ENCODE results near the gene FAM135A.
A peak's percentile ranks its signal among the peaks of the same experiment; 100 is the strongest.

Gene FAM135A

DNA sequence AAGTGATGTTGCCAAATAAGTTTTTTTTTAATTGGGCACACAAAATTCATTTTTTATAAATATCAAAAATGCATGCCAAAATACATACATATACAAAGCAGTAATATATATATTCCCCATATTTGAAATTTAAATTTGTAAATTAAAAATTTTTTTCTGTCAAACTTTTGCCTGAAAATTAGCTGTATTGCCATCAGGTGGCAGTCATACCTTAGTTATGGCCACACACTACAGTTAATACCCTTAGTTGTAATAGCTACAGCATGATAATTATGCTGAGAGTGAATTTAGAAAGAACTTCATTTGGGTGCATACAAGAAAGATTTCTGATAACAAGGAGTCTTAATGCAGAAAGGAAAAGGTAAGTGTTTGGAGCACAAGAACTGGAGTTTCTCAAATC, 107.3 kb downstream of the FAM135A start:
- H3K4me3 ChIP-seq (replicated peaks; ENCODE audit: low read depth, low read length) = no peak overlapping the region
- TF ChIP-seq, protein P1, sequence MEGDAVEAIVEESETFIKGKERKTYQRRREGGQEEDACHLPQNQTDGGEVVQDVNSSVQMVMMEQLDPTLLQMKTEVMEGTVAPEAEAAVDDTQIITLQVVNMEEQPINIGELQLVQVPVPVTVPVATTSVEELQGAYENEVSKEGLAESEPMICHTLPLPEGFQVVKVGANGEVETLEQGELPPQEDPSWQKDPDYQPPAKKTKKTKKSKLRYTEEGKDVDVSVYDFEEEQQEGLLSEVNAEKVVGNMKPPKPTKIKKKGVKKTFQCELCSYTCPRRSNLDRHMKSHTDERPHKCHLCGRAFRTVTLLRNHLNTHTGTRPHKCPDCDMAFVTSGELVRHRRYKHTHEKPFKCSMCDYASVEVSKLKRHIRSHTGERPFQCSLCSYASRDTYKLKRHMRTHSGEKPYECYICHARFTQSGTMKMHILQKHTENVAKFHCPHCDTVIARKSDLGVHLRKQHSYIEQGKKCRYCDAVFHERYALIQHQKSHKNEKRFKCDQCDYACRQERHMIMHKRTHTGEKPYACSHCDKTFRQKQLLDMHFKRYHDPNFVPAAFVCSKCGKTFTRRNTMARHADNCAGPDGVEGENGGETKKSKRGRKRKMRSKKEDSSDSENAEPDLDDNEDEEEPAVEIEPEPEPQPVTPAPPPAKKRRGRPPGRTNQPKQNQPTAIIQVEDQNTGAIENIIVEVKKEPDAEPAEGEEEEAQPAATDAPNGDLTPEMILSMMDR (IDR thresholded peaks at IDR 0.05; ENCODE audit: low read depth, low read length, missing control alignments) = peak; percentile 16
- DNase-seq (ENCODE audit: extremely low read depth, low read depth) = no peak

DNA sequence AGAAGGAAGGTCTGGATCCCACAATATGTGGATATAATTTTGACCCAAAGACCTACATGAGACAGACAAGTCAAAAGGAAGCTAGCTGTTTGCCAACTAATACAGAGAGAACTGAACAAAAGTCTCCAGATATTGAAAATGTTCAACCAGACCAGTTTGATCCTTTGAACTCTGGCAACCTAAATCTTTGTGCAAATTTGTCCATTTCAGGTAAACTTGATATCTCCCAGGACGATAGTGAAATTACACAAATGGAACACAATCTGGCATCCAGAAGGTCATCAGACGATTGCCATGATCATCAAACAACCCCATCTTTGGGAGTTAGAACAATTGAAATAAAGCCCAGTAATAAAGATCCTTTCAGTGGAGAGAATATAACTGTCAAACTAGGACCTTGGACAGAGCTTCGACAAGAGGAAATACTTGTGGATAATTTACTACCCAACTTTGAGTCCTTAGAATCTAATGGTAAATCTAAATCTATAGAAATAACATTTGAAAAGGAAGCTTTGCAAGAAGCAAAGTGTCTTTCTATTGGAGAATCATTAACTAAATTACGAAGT, 111.5 kb downstream of the FAM135A start:
- DNase-seq (ENCODE audit: extremely low read depth, low read depth) = no peak
- TF ChIP-seq, protein P1 (IDR thresholded peaks at IDR 0.05; ENCODE audit: low read depth, low read length, missing control alignments) = no peak
- H3K4me3 ChIP-seq (replicated peaks; ENCODE audit: low read depth, low read length) = no peak overlapping the region

DNA sequence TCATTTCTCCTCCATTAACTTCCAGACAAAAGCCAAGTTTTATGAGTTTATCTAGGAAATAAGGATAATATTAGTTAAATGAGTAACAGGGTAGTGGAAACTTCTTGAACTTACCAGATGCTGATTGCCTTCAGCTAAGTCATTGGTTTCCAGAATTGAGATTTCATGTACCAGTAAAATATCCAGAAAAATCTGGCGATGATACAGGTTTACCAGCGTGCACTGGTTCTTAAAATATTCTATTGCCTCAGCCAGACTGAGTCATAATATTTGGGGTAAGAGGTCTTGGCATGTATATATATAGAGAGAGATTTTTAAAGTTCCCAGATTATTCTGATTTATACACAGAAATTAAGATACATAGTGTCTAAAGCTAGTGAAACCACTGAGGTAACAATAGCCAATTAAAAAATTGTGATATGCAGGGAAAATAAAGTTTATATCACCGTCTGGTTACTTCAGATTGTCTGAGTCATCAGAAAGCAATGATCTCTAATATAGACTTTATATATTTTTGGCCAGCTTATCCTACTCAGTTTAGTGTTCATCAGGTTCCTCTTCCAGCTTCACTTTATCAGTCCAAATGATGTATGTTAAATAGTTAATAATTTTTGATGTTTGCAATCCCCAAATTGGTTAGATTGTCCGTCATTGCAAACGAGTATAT, 113.9 kb downstream of the FAM135A start:
- TF ChIP-seq, protein P1 (IDR thresholded peaks at IDR 0.05; ENCODE audit: low read depth, low read length, missing control alignments) = no peak
- DNase-seq (ENCODE audit: extremely low read depth, low read depth) = no peak
- no peak overlapping the region for H3K4me3 ChIP-seq (replicated peaks; ENCODE audit: low read depth, low read length)

DNA sequence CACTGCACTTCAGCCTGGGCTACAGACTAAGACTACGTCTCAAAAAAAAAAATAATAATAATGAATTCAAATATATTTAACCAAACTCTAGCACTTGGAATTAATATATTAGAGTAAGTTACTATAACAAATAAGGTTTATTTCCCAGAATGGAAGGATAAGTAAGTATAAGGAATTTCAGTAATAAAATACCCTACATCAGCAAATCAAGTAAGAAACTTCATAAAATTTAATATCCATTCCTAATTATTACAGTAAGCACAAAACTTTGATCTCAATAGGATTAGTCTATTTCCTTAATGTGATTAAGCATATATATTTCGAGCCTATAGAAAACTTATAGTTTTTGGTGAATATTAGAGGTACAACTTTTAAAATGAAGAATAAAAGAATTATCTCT, 116.7 kb downstream of the FAM135A start:
- TF ChIP-seq, protein P1 (IDR thresholded peaks at IDR 0.05; ENCODE audit: low read depth, low read length, missing control alignments) = no peak
- no peak for DNase-seq (ENCODE audit: extremely low read depth, low read depth)
- H3K4me3 ChIP-seq (replicated peaks; ENCODE audit: low read depth, low read length) = no peak overlapping the region

DNA sequence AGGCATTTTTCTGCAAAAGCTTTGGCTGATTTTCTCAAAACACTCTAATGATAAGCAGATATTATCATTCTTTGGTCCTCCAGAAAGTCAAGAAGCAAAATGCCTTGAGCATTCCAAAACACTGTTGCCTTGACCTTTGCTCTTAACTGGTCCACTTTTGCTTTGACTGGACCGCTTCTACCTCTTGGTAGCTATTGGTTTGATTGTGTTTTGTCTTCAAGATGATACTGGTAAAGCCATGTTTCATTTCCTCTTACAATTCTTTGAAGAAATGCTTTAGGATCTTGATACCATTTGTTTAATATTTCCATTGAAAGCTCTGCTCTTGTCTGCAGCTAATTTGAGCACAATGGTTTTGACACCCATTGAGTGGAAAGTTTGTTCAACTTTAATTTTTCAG, 117.8 kb downstream of the FAM135A start:
- TF ChIP-seq, protein P1 (IDR thresholded peaks at IDR 0.05; ENCODE audit: low read depth, low read length, missing control alignments) = no peak
- no peak for DNase-seq (ENCODE audit: extremely low read depth, low read depth)
- no peak overlapping the region for H3K4me3 ChIP-seq (replicated peaks; ENCODE audit: low read depth, low read length)

DNA sequence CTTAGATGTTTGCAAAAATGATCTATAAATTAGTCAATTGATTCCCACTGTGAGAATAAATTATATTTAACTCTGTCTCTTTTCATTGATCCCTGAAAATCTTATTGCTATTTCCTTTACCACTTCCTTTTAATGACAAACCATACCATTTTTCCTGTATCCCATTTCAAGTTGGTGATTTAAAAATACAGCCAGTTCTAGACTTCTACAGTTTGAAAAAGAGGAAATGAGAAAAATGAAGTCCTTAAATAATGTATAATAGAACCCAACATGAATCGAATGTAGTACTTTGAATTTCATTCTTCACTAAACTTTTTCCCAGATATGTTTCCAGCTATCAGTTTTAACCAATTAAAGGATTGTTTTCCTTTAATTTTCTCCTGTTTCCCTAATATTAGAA, 124.0 kb downstream of the FAM135A start:
- DNase-seq (ENCODE audit: extremely low read depth, low read depth) = no peak
- TF ChIP-seq, protein P1 (IDR thresholded peaks at IDR 0.05; ENCODE audit: low read depth, low read length, missing control alignments) = no peak
- H3K4me3 ChIP-seq (replicated peaks; ENCODE audit: low read depth, low read length) = no peak overlapping the region

Data from HFF-Myc (cell line).